ENCODE measurements around the gene XXYLT1.

- TF ChIP-seq POLR2A (IDR thresholded peaks at IDR 0.05) (no peak), CTCF (IDR thresholded peaks at IDR 0.05) (no peak)
Measured at GRCh38 chr3:195307711-195308110, 36.8 kb upstream of the XXYLT1 start.
